HG02623 (cell line): ENCODE results near the gene WIPF3.
"Not testable (repeated sequence)": the region's sequence is repeated elsewhere in the genome, so short reads cannot be mapped to it uniquely, and the experiment has no call there.

Source experiments
- ATAC-seq: cut with Tn5 transposase; IDR thresholded peaks from one replicate; pipeline ENCODE4 v1.9.1; 2021; ENCODE audit warnings: moderate library complexity; ENCODE audit not compliant: unreplicated experiment

The WIPF3 gene

GRCh38 chr7:29946428-29947186 lies 140.3 kb downstream of the WIPF3 start:
- ATAC-seq: no peak

GRCh38 chr7:29948587-29948986 lies 142.3 kb downstream of the WIPF3 start:
- no peak for ATAC-seq

- no peak for ATAC-seq
Measured at GRCh38 chr7:29950480-29950879, 144.2 kb downstream of the WIPF3 start.

GRCh38 chr7:29951206-29951605 lies 144.9 kb downstream of the WIPF3 start:
- ATAC-seq: no peak

- no peak for ATAC-seq
Measured at GRCh38 chr7:29953726-29954347, 147.5 kb downstream of the WIPF3 start.

- ATAC-seq: no peak
Measured at GRCh38 chr7:29955075-29955792, 148.9 kb downstream of the WIPF3 start.

- peak; percentile 89 for ATAC-seq
Measured at GRCh38 chr7:29955799-29956486, 149.6 kb downstream of the WIPF3 start.

- no peak for ATAC-seq
Measured at GRCh38 chr7:29956487-29956836, 150.2 kb downstream of the WIPF3 start.

GRCh38 chr7:29957521-29958310 lies 151.4 kb downstream of the WIPF3 start:
- ATAC-seq: no peak

- ATAC-seq: no peak
Measured at GRCh38 chr7:29958667-29959358, 152.5 kb downstream of the WIPF3 start.

GRCh38 chr7:29961611-29962010 lies 155.3 kb downstream of the WIPF3 start:
- not testable (repeated sequence) for ATAC-seq

GRCh38 chr7:29962035-29962434 lies 155.7 kb downstream of the WIPF3 start:
- ATAC-seq: no peak

- no peak for ATAC-seq
Measured at GRCh38 chr7:29965030-29965429, 158.7 kb downstream of the WIPF3 start.
